Erythroblast (primary cell): ENCODE results near the gene ZNF362.

ENCODE experiments used
- DNase-seq, 2 experiments: peaks; one replicate each; lab custom pipeline; 2025; lab: John Stamatoyannopoulos, UW
- GATA1 ChIP-seq: IDR thresholded peaks from 2 replicates; pipeline ENCODE4 v1.6.1; 2011; ENCODE audit warnings: low read depth, mild to moderate bottlenecking, control low read depth, low read length, moderate library complexity
- POLR2A ChIP-seq: IDR thresholded peaks from 2 replicates; pipeline ENCODE4 v1.6.1; 2011; ENCODE audit warnings: mild to moderate bottlenecking, low read length

The ZNF362 gene

GRCh38 chr1:33294071-33295010 lies 38.0 kb downstream of the ZNF362 start:
- TF ChIP-seq GATA1: no peak
- no peak for TF ChIP-seq POLR2A
- no peak for DNase-seq

- DNase-seq: no peak
- TF ChIP-seq GATA1 (no peak), POLR2A (no peak)
Observed at GRCh38 chr1:33295023-33295422, 38.7 kb downstream of the ZNF362 start.

DNA sequence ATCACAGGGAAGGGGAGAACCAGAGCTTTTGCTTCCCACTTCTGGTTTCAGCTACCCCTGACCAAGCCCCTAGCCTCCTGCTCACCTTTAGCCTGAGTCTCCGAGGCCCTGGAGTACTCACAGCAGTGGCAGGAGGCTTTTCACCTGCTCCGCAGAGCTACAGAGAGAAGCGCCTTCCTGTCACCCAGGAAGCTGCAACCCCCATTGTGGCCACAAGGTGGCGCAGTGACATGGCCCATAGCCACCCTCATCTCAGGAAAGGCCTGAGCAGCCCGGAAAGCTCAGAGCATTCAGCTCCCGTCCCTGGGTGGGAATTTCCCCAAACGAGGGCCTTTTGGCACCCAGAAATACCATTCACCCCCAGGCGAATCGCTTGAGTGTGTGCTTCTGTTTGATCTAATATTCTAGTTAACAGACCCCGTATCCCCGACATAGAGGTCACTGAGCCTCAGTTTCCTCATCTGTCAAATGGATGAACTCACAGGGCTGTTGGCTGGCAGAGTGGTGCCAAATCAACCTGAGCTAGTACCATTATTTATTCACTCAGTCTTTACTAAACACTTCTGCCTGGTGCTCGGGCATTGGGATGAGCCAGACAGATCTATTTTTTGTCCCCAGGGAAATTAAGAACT lies 39.3 kb downstream of the ZNF362 start:
- DNase-seq: peak; percentile 69 to 85
- TF ChIP-seq POLR2A (no peak), GATA1 (no peak)

DNA sequence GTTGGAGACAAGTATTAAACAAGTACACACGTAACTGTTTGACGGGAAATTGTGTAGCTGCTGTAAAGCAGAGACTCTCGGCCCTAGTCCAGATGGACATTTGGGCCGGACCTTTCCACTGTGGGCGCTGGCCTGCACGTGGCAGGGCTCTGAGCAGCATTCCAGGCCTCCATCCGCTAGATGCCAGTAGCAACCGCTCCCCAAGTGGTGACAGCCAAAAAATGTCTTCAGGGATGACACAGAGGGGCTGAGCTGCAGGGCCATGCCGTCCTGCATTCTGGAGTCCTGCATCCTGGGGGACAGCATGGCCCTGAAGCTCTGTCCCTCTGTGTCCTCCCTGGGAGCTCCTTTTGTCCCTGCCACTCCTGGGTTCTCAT lies 39.8 kb downstream of the ZNF362 start:
- no peak for DNase-seq
- no peak for TF ChIP-seq GATA1
- TF ChIP-seq POLR2A: no peak

GRCh38 chr1:33296824-33297223 lies 40.5 kb downstream of the ZNF362 start:
- TF ChIP-seq POLR2A (no peak), GATA1 (no peak)
- no peak for DNase-seq

GRCh38 chr1:33297911-33298622 lies 41.8 kb downstream of the ZNF362 start:
- no peak for DNase-seq
- no peak for TF ChIP-seq GATA1
- TF ChIP-seq POLR2A: no peak

DNA sequence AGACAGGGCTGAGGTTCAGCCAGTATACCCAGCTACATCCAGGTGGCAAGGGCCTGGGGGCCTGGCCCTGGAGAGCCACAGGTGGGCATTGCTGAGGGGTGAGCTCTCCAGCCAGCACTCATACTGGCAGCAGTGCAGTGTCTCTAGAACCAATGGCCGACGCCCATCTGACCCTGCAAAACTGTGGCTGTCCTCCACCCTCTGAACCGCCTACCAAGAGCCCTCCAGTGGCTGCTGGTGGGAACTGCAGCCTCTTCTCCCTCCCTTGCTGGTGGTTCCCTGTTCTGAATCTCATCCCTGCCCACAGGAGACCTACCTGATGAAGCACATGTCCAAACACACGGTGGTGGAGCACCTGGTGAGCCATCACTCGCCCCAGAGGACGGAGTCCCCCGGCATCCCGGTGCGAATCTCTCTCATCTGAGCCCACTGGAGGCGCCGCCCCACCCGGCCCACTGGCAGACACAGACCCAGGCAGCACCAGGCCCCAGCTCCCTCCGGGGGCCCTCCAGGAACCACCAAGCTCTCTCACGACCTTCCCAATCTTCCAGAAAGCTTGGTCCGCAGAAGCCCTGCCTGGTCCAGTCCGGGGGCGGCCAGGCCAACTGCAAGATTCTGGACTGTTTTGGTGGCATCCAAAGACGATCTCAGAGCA lies 42.5 kb downstream of the ZNF362 start:
- peak; percentile 81 to 84 for DNase-seq
- TF ChIP-seq POLR2A: no peak
- TF ChIP-seq GATA1: no peak

DNA sequence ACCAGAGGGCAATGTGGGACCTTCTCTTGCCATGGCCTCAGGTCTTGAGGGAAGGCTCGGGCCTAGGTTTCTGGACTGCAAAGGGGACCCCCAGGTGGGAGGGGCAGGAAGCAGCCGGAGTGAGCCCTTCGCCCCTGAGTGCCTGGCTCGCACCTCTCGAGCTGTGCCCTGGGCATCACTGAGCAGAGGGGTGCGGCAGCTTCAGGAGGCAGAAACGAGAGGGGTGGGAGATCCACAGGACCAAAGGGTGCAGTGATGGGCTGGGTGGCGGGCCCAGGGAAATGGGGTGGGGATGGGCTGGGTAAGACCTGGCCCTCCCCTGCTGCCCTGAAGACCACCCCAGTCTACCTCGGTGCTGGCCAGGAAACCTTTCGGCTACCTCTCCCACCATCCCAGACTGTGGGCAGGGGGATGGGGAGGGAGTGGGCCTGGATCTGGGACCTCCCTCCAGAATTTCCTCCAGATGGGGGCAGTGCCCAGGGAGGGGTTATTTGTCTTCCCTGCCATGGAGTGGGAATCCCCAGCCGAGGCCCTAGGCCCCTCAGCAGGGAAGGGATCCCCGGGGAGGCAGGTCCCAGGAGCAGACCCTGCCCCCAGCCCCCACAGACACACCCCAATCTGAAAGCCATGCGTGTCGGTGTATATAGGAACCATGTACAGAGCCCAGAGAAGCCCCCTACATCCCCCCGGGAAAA lies 43.3 kb downstream of the ZNF362 start:
- no peak for TF ChIP-seq GATA1
- TF ChIP-seq POLR2A: no peak

GRCh38 chr1:33300673-33301072 lies 44.4 kb downstream of the ZNF362 start:
- TF ChIP-seq GATA1 (no peak), POLR2A (no peak)
- DNase-seq: peak; percentile 26 to 49

More for the DNA sequence above, 43.3 kb downstream of the ZNF362 start:
- DNase-seq: no peak

DNA sequence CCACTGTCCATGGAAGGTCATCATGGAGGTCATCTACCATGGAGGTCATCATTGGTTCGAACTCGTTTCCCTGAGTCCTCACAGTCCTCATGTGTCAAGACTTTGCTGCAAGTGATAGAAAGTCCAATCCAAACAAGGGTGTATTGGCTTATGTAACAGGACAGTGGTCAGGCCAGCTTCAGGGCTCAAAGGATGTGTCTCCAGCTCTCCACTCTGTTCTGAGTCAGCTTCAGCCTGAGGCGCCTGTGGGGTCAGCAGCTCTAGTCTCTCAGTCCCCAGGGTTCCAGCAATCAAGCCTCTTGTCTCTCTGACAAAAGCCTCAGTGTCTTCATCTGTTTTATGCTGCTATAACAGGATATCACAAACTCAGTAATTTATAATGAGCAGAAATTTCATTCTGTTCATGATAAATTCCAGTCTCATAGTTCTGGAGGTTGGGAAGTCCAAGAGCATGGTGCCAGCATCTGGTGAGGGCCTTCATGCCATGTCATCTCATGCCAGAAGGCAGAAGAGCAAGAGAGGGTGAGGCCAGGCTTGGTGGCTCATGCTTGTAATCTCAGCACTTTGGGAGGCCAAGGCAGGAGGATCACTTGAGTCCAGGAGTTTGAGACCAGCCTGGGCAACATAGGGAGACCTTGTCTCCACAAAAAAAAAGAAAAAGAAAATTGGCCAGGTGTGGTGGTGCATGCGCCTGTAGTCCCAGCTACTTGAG lies 45.1 kb downstream of the ZNF362 start:
- no peak for DNase-seq
- TF ChIP-seq POLR2A (no peak), GATA1 (no peak)

DNA sequence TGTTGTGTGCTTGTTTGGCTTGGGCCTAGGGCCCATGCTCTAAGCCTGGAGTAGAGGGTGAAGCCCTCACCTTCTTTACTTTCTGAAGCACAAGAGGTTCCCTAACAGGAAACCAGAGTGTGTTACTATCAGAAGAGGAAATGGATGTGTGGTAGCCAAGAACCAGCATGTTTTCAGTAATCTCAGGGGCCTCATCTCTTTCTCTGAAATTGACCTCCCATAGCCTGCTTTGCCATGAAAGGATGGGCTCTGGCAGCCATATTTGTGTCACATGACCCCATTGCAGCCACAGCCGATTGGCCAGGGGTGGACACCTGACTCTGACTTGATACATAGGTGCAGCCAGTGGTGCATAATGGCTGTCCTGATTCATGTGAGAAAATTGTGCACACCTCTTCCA lies 46.0 kb downstream of the ZNF362 start:
- TF ChIP-seq GATA1 (no peak), POLR2A (no peak)
- DNase-seq: no peak

GRCh38 chr1:33305016-33305415 lies 48.7 kb downstream of the ZNF362 start:
- TF ChIP-seq GATA1: no peak
- no peak for TF ChIP-seq POLR2A
- DNase-seq: no peak

DNA sequence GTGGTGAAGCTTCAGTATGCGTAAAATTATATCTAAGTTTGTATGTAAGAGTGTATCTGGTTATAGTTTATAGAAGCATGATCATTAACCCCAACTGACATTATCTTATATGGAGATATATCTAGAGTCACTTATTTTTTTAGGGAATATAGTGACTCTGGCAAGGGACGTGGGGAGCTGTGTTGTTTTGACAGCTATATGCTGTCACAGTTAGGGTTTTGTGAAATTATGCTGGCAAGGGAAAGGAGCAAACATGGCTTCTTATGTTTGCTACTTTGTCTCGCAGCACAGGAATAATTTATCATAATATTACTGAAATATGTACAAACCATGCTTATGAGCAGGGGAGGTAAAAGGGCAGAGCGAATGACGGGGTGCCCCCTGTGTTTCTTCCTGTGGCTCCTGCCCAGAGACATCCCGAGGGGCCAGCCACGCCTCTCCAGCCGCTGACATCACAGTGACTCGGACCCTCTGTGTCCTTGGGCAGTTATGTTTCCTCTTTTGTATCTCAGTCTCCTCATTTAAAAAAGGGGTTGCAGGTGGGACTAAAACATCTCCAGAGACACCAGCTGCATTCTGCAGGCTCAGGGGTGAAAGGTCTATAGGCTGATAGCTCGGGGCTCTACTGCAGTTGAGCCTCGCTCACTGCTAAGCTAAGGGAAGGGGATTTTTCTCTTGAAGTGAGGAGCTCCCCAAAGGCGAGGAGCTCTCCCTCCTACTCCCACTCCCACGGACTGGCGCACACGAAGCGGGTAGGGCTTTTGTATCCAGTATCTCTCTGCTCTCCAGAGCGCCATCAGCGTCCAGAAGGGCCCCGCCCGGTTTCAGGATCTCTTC lies 49.7 kb downstream of the ZNF362 start:
- no peak for DNase-seq
- TF ChIP-seq GATA1: no peak
- no peak for TF ChIP-seq POLR2A
